GM21515 (cell line): ENCODE data around the gene EOLA1.
"Not testable (repeated sequence)": the region's sequence is repeated elsewhere in the genome, so short reads cannot be mapped to it uniquely, and the experiment has no call there.

Experiments
- ATAC-seq: cut with Tn5 transposase; IDR thresholded peaks from one replicate; pipeline ENCODE4 v1.9.1; 2021; ENCODE audit not compliant: unreplicated experiment

The EOLA1 gene

DNA sequence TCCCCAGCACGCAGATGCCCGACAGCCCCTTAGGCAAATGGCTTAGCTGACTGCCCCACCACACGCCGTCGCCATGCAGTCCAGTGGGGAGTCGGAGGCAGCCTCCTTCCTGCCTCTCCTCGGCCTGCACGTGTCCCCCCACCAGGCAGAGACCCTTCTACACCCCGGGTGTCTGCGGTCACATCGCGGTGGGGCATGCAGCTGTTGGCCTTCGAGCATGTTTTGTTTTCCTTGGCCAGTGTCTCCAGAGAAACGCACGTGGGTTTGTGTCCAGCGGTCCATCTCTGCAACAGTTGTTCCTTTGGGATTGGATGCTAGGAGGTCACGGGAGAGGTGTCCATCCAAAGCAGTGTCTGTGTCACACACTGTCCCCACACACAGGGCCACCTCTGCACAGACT, 54.4 kb downstream of the EOLA1 start, which contains the start of gene HSFX2:
TSS of gene HSFX2 (minus strand) at position 101 of the 400 bp plus-strand sequence. CDS start 614 bp downstream, outside the sequence.
- not testable (repeated sequence) for ATAC-seq

DNA sequence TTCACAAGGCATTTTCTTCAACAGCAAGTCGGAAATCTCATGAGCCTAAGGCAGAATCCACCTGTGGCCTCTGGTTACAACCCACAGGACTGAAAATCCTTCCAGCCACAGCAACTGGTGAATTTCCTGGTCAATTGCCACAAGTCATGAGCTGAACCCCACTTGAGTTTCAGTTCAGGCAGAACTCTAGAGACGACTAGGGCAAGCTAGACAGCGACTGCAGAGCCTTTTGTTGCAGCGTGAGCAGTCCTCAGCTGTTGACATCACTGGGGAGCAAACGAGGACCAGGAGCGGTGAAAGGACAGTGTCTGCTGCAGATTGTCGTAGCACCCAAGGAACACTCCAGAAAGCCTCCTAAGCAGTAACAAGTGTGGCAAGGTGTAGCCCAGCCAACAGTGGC, 55.1 kb downstream of the EOLA1 start:
- not testable (repeated sequence) for ATAC-seq
